Measurements from ENCODE around the gene DGCR2. TPM values are rescaled to one million over a fixed set of nuclear protein-coding genes. Genes with fewer than 3 reads are reported as not detected.

The DGCR2 gene
- polyA plus RNA-seq, 3 donors = 70.1 to 76.5 (median 70.6) TPM

DNA sequence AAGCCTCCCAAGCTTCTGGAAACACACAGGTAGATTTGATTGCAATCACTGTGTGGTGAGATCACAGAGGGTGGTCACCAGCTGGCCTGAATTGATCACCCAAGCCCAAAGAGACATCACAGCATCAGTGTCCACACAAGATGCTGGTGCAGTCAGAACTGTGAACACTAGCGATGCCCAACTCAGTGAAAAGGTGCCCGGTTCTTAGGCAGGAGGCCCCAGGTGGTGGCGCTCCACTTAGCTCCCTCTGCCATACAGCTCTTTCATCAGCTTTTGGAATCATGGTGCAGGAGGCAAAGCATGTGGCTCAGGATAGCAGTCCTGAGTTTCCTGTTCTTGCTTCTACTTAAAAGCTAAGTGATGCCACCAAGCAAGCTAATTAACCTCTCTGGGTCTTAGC, 11.1 kb downstream of the DGCR2 start:
- no peak for DNase-seq (ENCODE audit: low read depth in 3 of 3, low spot score in 2 of 3)

DNA sequence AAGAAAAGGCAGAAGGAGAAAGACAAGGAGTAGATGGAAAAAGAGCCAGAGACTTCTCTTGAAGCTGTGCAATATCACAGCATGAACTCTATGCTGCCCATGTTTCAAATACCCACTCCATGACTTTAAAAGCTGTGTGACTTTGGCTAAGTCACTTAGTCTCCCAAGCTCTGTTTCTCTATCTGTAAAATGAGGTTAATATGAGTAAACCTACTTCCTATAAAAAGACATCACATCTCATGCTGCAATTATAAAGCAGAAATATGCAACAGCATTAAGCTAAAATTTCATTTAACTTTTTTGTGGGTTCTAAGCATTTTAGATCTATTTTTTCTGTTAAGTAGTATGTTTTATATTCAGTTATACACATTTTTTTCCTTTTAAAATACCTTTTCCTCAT, 11.6 kb downstream of the DGCR2 start:
- no peak for DNase-seq (ENCODE audit: low read depth in 3 of 3, low spot score in 2 of 3)

DNA sequence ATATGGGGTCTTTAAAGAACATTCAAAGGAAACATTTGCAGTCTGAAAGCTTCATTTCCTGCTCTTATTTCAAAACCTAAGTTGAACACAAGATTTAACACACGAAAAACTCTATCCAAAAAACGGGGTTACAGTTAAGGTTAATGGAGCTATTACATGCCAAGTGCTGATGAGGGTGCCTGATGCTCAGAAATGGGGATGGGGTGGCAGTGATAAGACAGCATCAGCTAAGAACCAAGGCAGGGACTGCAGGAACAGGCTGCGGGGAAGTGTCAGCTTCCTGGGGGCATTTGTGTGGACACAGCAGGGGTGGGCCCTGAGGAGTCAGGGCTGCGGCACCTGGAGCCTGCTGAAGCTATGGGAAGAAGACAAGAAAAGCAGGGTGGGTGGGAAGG, 12.2 kb downstream of the DGCR2 start:
- no peak for DNase-seq (ENCODE audit: low read depth in 3 of 3, low spot score in 2 of 3)

DNA sequence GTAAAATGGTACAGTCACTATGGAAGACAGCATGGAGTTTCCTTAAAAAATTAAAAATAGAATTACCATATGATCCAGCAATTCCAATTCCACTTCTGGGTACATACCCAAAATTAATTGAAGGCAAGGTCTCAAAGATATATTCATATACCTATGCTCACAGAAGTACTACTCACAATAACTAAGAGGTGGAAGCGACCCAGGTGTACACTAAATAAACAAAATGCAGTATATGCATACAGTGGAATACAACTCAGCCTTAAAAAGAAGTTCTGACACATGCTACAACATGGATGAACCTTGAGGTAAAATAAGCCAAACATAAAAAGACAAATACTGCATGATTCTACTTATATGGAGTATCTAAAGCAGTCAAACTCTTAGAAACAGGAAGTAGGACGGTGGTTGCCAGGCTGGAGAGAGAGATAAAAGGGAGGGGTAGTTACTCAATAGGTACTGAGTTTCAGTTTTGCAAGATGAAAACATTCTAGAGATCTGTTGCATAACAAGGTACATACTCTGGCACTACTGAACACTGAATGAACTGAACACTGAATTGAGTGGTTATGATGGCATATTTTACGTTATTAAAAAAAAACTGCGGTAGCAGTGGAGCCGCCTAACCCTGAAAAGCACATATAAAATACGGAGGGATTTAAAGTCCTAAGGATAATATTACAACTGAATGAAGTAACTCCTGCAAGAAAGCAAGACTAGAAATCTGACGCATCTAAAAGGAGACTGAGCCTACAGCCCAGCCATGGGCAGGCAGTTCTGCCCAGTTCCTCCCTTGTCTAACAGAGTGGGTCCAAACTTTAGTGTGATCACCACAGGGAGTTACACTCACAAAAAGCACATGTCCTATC, 12.8 kb downstream of the DGCR2 start:
- no peak for DNase-seq (ENCODE audit: low read depth in 3 of 3, low spot score in 2 of 3)

DNA sequence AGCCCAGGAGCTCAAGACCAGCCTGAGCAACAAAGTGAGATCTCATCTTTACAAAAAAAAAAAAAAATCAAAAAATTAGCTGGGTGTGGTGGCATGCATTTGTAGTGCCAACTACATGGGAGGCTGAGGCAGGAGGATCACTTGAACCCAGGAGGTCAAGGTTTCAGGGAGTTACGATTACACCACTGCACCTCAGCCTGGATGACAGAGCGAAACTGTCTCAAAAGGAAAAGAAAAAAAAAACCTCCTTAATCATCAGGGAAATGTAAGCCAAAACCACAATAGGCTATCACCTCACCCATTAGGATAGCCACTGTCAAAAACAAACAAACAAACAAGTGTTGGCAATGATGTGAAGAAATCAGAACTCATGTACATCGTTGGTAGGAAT, 13.4 kb downstream of the DGCR2 start:
- no peak for DNase-seq (ENCODE audit: low read depth in 3 of 3, low spot score in 2 of 3)

DNA sequence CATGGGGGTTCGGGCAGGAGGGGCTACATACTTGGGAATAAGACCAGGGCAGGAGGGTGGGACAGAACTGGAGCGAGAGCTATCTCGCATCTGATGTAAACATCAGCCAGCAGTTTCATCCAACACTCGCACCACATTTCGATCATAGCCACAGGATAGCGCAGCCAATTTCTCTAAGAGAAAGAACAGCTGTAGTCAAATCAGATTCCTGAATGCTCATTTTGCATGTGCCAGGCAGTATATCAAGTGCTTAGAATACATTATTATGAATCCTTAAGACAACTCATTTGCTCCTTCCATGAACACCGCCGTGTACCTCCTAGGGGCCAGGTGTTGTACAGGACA, 14.5 kb downstream of the DGCR2 start:
- no peak for DNase-seq (ENCODE audit: low read depth in 3 of 3, low spot score in 2 of 3)

DNA sequence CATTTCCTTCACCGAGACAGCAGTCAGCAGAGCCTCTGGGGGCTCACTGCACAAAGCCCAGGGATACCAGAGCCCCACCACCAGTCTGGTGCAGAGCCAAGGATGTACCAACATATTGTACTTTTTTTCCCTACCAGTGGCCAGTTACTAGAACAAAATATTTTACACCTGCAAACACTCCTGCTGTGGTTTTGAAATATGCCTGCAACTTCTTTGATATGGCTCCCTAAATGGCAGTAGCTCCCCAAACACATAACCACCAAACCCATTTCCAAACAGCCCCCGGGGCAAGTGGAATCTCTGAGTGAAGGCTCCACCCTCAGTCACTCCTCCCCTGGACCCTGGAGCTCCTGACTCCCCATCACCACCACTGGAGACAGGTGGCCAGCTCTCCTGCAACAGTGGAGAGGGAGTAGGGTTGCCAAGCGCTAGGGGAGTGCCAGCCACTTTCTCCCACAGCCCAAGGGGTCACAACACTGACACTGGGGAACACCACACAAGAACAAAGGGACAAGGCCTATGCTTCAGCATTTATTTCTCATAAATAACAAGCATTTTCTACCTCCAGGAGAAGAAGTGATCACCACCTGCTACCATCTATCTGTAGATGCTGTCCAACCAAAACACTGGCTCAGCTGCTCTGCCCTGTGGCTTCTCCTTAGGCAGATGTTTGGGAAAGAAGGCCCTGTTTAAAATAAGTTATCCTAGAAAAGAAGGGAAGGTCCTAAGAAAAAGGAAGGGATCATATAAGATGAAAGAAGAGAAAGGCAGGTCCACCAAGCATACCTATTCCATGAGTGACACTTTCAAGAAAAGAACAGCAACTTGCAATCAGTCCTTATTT, 15.1 kb downstream of the DGCR2 start:
- DNase-seq (ENCODE audit: low read depth in 3 of 3, low spot score in 2 of 3) = no peak

DNA sequence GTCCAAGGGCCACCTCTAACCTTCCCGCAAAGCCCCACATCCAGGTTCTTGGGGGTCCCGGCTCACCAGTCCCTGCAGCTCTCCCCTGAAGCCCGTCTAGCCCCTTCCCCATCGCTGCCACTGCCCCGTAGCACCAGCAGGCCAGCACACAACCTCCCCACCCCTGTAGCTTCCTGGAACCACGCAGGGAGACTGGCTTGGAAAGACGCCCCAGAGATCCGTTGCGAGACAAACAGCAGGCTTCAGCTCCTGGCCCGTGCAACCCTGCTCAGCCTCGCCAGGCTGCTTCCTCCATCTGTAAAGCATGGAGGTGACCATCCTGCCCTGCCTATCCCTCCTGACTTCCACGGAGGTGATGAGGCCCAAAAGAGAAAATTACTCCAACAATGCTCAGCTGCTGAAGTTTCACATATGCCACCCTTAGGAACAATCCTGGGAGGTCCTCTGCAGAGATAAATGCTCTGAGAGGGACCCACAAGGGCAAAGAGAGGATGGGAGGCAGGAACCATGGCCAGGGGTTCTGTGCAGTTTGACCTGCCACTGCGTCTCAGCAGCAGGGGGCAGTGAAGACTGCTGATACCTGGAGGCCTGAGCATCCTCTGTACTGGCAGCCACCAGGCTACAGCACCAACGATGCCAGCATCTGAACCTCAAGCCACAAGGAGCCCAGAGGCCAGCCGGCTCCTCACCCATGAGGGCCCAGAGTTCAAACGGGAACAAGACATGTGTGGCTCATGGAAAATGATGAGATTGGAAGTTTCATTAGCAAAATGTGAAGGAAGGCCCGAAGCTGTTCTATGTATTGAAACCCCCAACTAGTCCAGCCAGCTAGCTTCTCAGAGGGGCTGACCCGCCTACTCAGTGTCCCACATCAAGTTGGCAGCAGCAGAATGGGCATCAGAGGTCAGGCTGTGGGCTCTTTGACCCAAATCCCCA, 16.1 kb downstream of the DGCR2 start:
- DNase-seq (ENCODE audit: low read depth in 3 of 3, low spot score in 2 of 3) = no peak

DNA sequence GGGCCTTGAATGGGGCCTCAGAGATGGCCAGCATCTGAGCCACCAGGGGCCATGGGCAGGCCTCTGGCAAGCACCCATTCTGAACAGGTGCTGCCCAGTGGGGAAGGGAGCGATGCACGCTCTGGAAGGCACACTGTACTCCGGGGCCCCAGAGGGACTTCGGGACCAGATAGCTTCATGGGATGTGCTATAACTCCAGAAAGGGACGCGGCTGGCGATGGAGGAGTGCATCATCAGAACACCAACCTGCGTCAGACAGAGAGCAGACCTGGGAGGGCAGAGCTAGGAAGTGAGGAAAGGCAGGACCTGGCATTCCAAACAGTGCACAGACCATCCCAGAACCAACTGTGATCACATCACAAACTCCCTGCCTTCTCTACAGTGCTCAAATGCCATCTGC, 16.8 kb downstream of the DGCR2 start:
- DNase-seq (ENCODE audit: low read depth in 3 of 3, low spot score in 2 of 3) = no peak

DNA sequence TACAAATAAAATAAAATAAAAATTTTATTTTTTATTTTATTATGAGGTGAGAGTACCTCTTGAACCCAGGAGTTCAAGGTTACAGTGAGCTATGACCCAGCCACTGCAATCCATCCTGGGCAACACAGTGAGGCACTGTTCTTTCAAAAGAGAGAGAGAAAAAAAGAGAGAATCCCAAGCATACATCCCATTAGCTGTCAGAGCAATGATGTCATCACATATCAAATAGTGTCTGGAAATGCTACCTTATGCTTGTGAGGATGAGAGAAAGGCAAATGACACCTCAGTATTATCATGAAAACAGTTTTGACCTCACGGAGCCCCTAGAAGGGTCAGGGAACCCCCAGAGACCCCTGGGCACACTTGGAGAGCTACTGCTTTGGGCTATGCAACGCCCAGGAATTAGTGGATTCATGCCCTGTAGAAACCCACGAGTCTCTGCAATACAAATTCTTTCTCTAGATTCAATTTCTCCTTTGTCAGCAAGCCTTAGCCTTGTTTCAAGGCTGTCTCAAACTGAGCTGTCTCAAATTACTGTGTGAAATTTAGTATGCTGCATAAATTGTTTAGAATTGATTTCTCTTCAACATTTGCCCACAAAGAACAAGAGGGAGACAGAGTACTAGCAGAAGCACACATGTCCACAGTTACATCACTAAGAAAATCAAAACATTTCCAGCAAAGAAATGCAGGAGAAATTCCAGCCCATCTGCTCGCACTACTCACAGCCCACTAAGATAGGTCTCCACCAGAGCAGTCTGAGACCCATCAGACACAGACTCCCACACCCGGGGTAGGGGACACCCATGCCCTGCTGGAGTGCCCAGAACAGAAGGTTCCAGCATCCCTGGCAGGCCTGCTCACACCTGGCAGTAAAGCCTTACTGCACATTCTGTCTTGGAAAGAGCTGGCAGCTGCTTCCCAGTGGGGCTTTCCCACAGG, 18.1 kb downstream of the DGCR2 start:
- DNase-seq (ENCODE audit: low read depth in 3 of 3, low spot score in 2 of 3) = no peak

DNA sequence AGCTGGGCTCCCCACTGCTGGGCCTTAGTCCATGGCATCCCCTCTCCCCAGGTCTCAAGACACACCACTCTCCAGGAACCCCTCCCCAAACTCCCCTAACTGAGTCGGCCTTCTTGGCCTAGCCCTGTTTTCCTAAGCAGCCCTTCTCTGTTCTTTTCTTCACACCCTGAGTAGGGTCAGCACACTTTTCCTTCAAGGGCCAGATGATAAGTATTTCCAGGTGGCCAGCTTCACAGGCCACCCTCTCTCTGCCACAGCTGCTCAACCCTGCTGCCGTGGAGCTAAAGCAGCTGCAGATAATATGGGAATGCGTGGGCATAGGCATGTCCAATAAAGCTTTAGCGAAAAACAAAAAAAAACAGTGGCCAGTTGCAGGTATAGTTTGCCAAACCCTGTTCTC, 24.1 kb downstream of the DGCR2 start:
- DNase-seq (ENCODE audit: low read depth in 3 of 3, low spot score in 2 of 3) = no peak

DNA sequence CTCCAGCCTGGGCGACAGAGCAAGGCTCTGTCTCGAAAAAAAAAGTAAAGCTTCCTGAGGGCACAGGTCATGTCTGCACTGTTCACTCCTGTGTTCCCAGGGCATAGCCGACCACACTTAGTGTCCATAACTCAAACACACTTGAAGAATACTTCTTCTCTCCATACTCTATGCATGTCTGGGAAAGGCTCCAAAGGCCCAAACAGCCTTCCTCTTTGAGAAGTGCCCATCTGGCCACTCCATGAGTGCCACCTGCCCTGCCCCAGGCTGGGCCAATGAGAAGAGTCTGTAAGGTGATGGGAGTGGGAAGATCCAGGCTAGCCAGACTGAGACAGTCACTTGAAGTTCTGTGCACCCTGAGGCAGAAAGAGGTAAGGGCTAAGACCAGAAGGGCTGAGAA, 24.7 kb downstream of the DGCR2 start:
- no peak for DNase-seq (ENCODE audit: low read depth in 3 of 3, low spot score in 2 of 3)

DNA sequence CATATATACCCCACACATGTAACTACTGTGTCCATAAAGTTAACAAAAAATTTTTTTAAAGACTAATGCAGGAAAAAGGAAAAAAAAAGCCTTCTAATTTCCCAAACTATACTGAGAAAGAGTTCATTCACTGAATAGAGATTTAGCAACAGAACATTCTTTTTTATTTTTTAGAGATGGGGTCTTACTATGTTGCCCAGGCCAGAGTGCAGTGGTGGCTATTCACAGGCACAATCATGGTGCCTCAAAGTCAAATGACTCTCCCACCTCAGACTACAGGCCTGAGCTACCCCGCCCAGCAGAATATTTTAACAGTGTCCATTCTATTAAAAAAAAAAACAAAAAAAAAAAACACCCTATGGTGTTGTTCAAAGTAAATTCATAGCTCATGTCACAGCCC, 25.7 kb downstream of the DGCR2 start:
- DNase-seq (ENCODE audit: low read depth in 3 of 3, low spot score in 2 of 3) = no peak

DNA sequence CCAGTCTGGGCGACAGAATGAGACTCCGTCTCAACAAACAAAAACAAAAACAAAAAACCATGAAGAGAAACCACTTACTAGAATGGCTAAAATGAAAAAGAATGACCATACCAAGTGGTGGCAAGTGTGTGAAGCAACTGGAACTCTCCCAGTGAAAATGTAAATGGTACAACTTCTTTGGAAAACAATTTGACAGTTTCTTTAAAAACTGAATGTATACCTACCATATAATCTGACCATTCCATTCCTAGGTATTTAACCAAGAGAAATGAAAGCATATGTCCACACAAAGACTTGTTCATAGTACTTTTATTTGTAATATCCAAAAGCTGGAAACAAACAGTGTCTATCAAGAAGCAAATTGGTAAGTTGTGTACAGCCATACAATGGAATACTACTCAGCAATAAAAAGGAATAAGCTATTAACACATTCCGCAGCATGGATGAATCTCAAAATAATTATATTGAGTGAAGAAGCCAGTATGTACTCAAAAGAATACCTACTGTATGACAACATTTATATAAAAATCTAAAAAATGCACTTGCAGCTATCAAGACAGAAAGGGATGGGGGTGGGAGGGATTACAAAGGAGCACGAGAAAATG, 27.7 kb downstream of the DGCR2 start:
- DNase-seq (ENCODE audit: low read depth in 3 of 3, low spot score in 2 of 3) = no peak

DNA sequence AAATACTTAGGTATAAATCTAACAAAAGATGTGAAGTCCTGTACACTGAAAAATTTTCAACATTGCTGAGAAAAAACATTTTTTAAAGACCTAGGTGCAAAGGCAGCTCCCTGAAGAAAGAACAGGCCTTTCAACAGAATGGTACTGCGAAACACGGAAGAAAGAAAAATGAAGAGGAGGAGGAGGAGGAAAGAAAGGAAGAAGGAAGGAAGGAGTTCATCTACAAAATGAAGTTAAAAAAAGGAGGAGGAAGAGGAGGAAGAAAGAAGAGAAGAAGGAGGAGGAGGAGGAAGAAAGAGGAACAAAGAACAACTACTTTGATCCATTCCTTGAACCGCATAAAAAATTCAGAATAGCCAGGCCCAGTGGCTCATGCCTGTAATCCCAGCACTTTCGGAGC, 29.5 kb downstream of the DGCR2 start:
- no peak for DNase-seq (ENCODE audit: low read depth in 3 of 3, low spot score in 2 of 3)

DNA sequence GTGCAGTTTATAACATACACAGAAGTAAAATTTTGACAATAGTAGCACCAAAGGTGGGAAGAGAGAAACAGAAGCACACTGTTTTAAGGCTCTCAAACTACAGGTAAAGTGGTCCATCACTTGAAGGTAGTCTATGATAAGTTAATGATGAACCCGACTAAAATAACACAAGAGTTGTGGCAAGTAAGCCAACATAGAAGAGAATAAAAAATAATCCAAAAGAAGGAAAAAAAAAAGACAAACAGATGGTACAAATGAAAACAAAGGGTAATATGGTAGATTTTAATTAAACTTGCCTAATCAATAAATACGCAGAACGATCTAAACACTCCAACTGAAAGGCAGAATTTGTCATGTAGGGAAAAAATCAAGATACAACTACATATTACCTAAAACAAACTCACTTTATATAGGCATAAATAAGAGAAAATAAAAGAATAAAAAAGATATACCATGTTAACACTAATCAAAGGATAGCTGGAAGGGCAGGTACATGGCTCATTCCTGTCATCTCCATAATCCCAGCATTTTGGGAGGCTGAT, 31.6 kb downstream of the DGCR2 start:
- DNase-seq (ENCODE audit: low read depth in 3 of 3, low spot score in 2 of 3) = no peak

DNA sequence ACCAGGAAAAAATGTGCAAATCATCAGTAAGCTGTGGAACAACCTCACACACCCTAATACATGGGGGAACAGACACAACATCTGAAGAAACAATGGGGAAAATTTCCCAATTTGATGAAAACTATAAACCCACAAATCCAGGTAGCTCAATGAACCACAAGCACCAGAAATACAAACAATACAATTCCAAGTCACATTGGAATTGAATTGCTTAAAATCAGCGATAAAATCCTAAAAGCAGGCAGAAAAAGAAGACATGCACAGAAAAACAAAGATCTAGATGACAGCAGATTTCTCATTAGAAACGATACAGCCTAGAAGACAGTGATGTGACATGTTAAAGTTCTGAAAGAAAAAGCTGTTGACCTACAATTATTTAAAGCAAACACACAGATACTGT, 32.0 kb downstream of the DGCR2 start:
- DNase-seq (ENCODE audit: low read depth in 3 of 3, low spot score in 2 of 3) = no peak

DNA sequence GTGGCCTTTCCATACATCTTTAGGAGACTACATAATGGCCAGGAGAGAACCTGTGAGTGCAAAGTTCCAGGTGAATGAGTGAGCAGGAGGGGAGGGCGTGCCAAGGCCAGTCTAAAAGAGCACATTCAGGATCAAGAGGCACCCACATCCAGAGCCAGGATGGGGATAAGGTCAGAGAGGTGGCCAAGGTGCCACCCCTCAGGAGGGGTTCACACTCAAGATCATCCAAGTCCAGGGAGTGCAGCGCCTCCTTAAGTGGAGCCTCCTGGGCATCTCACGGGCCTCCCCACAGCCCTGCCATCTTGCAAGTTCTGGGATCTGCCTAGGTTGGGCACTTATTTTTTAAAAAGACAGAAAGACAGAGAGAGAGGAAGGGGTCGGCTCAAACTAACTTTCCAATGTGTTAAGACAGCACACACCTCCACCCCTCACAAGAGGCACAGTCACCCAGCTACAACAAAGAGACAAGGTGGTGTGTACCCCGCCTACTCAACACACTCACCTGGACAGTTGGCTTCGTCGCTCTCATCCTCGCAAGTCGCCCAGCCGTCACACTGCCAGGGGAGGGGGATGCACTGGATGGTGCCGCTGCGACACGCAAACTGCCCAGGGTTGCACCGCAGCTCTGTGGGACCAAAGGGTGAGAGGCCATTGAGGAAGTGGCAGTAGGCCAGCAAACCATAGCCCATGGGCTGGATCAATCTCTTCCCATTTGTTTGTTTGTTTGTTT, 33.2 kb downstream of the DGCR2 start:
- no peak for DNase-seq (ENCODE audit: low read depth in 3 of 3, low spot score in 2 of 3)

DNA sequence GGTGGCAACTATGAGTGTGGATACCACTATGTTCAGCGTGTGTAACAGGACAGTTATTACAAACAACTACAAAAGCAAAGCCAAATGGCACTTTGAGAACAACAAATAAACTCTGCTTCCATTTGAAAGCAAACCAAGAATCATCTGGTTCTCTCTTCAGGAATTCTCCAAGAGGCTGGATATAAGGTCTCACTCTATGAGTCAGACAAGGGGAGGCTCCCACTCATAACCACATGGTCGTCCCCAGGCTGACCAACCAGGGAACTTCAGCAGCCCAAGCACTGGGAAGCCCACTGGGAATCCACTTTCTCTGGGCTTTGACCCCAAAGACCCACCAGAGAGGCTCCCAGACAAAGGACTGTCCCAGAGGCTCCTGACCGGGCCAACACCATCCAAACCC, 35.3 kb downstream of the DGCR2 start:
- no peak for DNase-seq (ENCODE audit: low read depth in 3 of 3, low spot score in 2 of 3)

All from right renal cortex interstitium (tissue), 3 donors.